ENCODE results near the gene ZNF343. TPM values are rescaled to one million over a fixed set of nuclear protein-coding genes. Genes with fewer than 3 reads are reported as not detected.

The ZNF343 gene
- total and polyA plus RNA-seq, 4 donors, result 4.9 to 14.8 (median 7.1) TPM

- Histone ChIP-seq H3K4me1 (ENCODE audit: control insufficient read depth in 5 of 5, insufficient read depth in 5 of 5, low read length in 5 of 5) (no peaks in the 10 kb centered on the region), H3K36me3 (ENCODE audit: control insufficient read depth in 4 of 4, insufficient read depth in 4 of 4, low read length in 4 of 4) (peaks cover 0 to 16% (median 5%) of the 10 kb centered on the region in 4 donors), H3K9me3 (ENCODE audit: control insufficient read depth in 4 of 4, insufficient read depth in 3 of 4, low read length in 3 of 4) (peaks cover 0 to 2% (median 0%) of the 10 kb centered on the region in 4 donors), H3K27me3 (ENCODE audit: control insufficient read depth in 3 of 3, insufficient read depth in 3 of 3, low read length in 2 of 3) (no peaks in the 10 kb centered on the region), H3K9ac (ENCODE audit: insufficient read depth in 1 of 2, low read length in 2 of 2) (no peak overlapping the region), H3K27ac (ENCODE audit: low read depth in 1 of 2, low read length in 1 of 2) (no peak overlapping the region), H3K4me3 (no peak overlapping the region)
- WGBS, 2 donors, result 76 to 77% methylated on average over 5 of the region's 5 CpGs
- TF ChIP-seq CTCF (IDR thresholded peaks at IDR 0.05; ENCODE audit: control extremely low read depth, extremely low read depth), result no peak
- ATAC-seq (ENCODE audit: insufficient read depth, low FRiP score), result no peak
- no peak for DNase-seq
Observed at GRCh38 chr20:2476742-2477615, 31.7 kb downstream of the ZNF343 start.

GRCh38 chr20:2475850-2476741 is 32.6 kb downstream of the ZNF343 start:
- DNase-seq (no peak), ATAC-seq (ENCODE audit: insufficient read depth, low FRiP score) (no peak)
- H3K4me1 ChIP-seq (ENCODE audit: control insufficient read depth in 5 of 5, insufficient read depth in 5 of 5, low read length in 5 of 5), result peaks cover 0 to 1% (median 0%) of the 10 kb centered on the region in 5 donors
- peaks cover 0 to 10% (median 2%) of the 10 kb centered on the region in 4 donors for H3K36me3 ChIP-seq (ENCODE audit: control insufficient read depth in 4 of 4, insufficient read depth in 4 of 4, low read length in 4 of 4)
- H3K27ac ChIP-seq (ENCODE audit: low read depth in 1 of 2, low read length in 1 of 2), result no peak overlapping the region
- no peak overlapping the region for H3K9ac ChIP-seq (ENCODE audit: insufficient read depth in 1 of 2, low read length in 2 of 2)
- no peak overlapping the region for H3K4me3 ChIP-seq
- TF ChIP-seq CTCF (IDR thresholded peaks at IDR 0.05; ENCODE audit: control extremely low read depth, extremely low read depth), result no peak
- H3K27me3 ChIP-seq (ENCODE audit: control insufficient read depth in 3 of 3, insufficient read depth in 3 of 3, low read length in 2 of 3), result no peaks in the 10 kb centered on the region
- peaks cover 0 to 2% (median 0%) of the 10 kb centered on the region in 4 donors for H3K9me3 ChIP-seq (ENCODE audit: control insufficient read depth in 4 of 4, insufficient read depth in 3 of 4, low read length in 3 of 4)
- WGBS, 2 donors, result 97 to 98% methylated on average over 9 of the region's 9 CpGs

GRCh38 chr20:2473516-2473915 is 35.2 kb downstream of the ZNF343 start:
- DNase-seq (no peak), ATAC-seq (ENCODE audit: insufficient read depth, low FRiP score) (no peak)
- H3K4me1 ChIP-seq (ENCODE audit: control insufficient read depth in 5 of 5, insufficient read depth in 5 of 5, low read length in 5 of 5), result peaks cover 5 to 16% (median 6%) of the 10 kb centered on the region in 5 donors
- 63 to 83% methylated on average over 4 of the region's 4 CpGs for WGBS, 2 donors
- H3K36me3 ChIP-seq (ENCODE audit: control insufficient read depth in 4 of 4, insufficient read depth in 4 of 4, low read length in 4 of 4), result peaks cover 0 to 4% (median 0%) of the 10 kb centered on the region in 4 donors
- no peaks in the 10 kb centered on the region for H3K27me3 ChIP-seq (ENCODE audit: control insufficient read depth in 3 of 3, insufficient read depth in 3 of 3, low read length in 2 of 3)
- TF ChIP-seq CTCF (IDR thresholded peaks at IDR 0.05; ENCODE audit: control extremely low read depth, extremely low read depth), result no peak
- H3K27ac ChIP-seq (ENCODE audit: low read depth in 1 of 2, low read length in 1 of 2), result no peak overlapping the region
- no peak overlapping the region for H3K9ac ChIP-seq (ENCODE audit: insufficient read depth in 1 of 2, low read length in 2 of 2)
- H3K9me3 ChIP-seq (ENCODE audit: control insufficient read depth in 4 of 4, insufficient read depth in 3 of 4, low read length in 3 of 4), result no peaks in the 10 kb centered on the region
- no peak overlapping the region for H3K4me3 ChIP-seq
